NCI-H69 (cell line): Measurements from ENCODE around the gene TLE6.
"Not testable (repeated sequence)": the region's sequence is repeated elsewhere in the genome, so short reads cannot be mapped to it uniquely, and the experiment has no call there.

ENCODE experiments used
- DNase-seq: peaks from one replicate; lab custom pipeline; 2025; lab: John Stamatoyannopoulos, UW

TLE6 gene

GRCh38 chr19:2977001-2977745, at the start of gene TLE6:
Gene TLE6, plus strand, starts transcription at chr19:2977564. Its CDS starts 670 bp downstream, at chr19:2978234.
- peak; percentile 99 for DNase-seq

DNA sequence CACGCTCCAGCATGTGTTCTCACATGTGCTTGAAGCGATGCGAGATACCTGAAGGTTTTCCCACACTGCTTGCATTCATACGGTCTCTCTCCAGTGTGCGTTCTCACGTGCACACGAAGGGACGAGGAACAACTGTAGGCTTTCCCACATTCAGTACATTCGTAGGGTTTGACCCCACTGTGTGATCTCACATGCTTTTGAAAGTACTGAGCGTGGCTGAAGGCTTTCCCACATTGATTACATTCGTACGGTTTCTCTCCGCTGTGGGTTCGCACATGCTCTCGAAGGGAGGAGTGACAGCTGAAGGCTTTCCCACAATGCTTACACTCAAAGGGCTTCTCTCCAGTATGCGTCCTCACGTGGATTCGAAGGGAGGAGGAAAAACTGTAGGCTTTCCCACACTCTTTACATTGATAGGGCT, 43.9 kb upstream of the TLE6 start:
- no peak for DNase-seq

DNA sequence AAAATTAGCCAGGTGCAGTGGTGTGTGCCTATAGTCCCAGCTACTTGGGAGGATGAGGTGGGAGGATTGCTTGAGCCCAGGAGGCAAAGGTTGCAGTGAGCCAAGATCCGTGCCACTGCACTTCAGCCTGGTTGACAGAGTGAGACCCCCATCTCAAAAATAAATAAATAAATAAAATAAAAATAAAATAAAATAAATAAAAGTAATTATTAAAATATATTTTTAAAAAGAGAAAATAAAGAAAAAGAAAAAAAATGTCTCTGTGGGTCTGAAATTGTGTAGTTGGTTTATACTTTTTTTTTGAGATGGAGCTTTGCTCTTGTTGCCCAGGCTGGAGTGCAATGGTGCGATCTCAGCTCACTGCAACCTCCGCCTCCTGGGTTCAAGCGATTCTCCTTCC, 41.5 kb upstream of the TLE6 start:
- DNase-seq = not testable (repeated sequence)

DNA sequence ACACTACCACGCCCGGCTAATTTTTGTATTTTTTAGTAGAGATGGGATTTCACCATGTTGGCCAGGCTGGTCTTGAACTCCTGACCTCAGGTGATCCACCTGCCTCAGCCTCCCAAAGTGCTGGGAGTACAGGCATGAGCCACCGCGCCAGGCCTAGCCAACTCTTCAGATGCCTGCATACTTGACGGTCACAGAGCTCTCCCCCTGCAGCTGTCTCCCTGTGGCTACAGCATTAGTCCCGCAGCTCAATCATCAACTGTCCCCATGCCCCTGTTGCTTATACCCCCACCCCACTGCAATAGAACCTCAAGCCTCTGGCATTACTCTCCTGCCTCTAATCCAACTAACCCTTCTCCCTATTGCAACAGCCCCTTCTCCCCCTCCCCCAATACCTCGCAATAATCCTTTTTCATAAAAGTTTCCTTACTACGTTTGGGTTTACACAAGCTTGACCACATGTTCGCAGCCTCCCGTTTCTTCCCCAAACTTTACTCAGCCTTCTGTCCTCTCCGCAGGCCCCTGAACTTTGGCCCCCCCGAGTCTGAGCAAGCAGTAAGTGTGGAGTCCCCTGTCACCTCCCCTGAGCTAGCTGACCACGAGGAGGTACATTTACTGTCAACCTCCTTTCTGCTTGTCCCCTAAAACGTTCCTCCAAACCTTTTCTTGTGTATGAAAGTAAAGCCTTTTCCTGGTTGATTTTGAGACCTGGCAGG, 34.3 kb upstream of the TLE6 start:
- DNase-seq = no peak

DNA sequence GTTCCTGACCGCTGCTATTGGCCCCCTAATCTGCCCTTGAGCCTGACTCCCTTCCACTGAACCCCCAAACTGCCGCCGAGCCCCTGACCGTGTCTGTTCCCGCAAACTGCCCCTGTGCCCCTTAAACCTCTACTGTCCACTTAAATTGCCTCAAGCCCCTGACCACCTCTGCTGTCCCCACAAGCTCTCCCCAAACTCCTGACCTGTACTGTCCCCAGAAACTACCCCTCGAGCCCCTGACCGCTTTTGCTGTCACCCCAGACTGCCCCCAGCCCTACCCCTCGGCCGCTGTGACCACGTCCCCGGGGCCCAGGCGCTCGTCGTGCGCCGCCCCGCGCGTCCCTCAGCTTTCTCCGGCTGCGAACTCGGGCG, 33.0 kb upstream of the TLE6 start:
- DNase-seq = no peak

DNA sequence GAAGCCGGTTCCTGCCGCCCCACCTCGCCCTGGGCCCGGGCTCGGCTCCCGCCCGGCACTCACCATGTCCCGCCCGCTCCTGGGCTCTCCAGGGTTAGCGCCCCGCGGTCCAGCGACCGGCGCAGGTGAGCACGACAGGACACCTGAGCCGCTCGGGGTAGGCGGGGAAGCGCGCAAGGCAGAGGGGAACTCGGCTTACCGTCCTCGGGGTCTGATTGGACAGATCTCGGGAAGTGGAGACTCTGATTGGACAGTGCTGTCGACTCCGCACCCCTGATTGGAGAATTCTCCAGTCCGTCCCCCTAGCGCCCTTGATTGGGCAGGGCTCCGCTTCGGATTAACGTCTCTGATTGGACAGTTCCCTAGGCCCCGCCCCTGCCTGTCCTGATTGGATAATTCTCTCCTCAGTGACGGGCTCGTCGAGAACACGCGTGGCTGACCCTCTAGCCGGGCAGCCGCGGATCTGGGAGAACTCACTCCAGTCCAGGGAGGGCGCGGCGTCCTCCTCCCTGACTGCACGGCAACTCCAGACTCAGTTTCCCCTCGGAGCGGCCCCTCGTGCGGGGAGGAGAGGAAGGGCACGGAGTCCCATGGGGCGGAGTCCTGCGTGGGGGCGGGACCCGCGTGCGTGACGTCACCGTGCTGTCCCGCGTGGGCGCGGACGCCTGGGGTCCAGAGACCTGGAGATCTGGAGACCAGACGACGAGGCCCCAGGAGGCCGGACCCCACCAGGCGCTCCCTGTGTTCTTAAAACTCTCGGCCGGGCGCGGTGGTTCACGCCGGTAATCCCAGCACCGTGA, 32.4 kb upstream of the TLE6 start, which contains the start of gene ZNF77:
TSS of gene ZNF77 (minus strand) at position 197 of the 800 bp plus-strand sequence. CDS start at position 66, 131 bp downstream.
- peak; percentile 100 for DNase-seq

- no peak for DNase-seq
Measured at GRCh38 chr19:2945575-2946184, 31.7 kb upstream of the TLE6 start.

GRCh38 chr19:2949939-2950285, 27.5 kb upstream of the TLE6 start:
- peak; percentile 51 for DNase-seq

DNA sequence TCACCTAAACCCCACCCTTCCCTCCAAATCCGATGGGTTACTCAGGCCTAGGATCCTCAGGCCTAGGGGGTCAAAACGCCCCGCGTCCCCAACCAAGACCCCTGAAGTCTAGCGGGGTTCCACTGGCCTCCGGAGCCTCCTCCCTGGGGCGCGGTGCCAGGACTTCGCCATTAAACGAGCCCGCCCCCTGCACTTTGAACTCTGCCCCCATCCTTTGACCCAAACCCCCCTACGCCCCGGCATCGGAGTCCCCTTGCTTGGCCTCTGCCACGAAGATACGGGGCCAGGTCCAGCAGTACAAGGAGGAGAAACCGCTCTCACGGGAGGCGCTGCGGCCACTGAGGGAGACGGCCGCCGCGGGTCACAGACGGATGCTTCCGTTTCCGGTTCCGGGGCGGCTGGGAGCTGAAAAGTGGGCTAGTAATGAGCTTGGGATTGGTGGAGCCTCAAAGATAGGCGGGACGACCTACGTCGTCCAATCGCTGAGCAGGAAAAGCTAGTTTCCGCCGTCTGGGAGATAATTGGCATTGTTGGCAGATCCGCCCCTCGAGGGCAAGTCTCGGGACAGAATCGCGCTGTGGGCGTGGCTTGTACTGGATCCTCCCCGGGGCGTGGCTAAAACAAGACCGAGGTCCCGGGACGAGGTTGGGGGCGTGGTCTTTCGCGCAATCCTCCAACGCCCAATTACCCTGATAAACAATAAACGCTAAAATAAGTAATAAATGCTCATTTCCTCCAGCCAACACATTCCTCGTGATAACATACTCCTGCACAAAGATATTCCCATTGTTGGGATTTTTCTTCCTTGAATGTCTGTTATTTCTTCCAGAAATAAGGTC, 26.9 kb upstream of the TLE6 start:
- peak; percentile 100 for DNase-seq

- no peak for DNase-seq
Measured at GRCh38 chr19:2952953-2953481, 24.3 kb upstream of the TLE6 start.

DNA sequence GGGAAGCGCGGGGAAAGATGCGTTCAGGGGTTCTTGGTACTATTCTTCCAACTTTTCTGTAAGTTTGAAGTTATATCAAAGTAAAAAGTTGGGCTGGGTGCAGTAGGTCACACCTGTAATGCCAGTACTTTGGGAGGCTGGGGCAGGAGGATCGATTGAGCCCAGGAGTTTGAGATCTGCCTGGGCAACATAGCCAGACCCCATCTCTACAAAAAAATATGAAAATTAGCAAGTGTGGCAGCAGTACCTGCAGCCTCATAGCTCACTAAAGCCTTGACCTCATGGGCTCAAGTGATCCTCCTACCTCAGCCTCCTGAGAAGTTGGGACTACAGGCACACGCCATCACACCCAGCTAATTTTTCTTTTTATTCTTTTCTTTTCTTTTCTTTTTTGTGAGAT, 20.2 kb upstream of the TLE6 start:
- DNase-seq = no peak

DNA sequence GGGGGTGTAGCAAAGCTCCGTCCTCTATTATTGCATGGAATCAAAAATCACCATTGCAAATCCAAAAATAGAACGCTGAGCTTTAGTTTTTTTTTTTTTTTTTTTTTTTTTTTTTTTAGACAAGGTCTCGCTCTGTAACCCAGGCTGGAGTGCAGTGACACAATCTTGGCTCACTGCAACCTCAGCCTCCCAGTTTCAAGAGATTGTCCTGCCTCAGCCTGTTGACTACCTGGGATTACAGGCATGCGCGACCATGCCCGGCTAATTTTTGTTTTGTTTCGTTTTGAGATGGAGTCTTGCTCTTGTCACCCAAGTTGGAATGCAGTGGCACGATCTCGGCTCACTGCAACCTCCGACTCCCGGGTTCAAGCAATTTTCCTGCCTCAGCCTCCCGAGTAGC, 17.2 kb upstream of the TLE6 start:
- no peak for DNase-seq

DNA sequence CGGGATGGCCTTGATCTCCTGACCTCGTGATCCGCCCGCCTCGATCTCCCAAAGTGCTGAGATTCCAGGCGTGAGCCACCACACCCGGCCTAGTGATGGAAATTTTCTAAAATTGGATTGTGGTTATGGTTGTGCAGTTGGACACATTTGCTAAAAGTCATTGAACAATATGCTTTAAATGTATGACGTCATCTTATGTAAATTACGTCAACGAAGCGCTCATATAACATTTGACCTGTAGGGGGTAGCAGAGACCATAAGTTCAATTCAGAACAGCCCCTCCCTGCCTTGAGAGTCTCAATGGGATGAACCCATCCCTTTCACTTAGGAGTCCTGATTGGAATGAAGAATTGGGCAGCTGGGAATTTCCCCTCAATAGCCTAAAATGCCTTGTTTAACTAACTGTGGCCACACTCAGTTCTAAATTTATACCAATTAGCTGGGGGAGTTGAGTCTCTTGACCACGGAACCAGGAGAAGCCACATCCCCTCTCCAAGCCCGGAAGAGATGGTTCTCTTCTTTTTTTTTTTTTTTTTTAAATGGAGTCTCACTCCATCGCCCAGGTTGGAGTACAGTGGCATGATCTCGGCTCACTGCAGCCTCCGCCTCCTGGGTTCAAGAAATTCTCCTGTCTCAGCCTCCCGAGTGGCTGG, 15.2 kb upstream of the TLE6 start:
- peak; percentile 89 for DNase-seq

GRCh38 chr19:2963122-2963521, 14.2 kb upstream of the TLE6 start:
- DNase-seq = no peak

GRCh38 chr19:2963631-2964030, 13.7 kb upstream of the TLE6 start:
- not testable (repeated sequence) for DNase-seq

DNA sequence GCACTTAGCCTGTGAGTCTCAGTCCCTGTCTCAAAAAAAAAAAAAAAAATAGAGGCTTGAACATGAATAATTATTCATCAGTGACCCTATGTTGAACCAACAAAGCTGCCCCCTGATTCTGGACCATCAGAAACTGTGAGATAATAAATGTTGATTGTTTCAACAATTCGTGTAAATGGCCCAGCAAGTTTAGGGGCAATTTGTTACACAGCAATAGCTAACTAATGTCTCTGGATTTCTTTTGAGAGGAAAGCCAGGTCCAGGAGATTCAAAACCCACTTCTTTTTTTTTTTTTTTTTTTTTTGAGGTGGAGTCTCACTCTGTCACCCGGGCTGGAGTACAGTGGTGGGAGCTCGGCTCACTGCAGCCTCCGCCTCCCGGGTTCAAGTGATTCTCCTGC, 12.5 kb upstream of the TLE6 start:
- no peak for DNase-seq

- no peak for DNase-seq
Measured at GRCh38 chr19:2967972-2968371, 9.4 kb upstream of the TLE6 start.

DNA sequence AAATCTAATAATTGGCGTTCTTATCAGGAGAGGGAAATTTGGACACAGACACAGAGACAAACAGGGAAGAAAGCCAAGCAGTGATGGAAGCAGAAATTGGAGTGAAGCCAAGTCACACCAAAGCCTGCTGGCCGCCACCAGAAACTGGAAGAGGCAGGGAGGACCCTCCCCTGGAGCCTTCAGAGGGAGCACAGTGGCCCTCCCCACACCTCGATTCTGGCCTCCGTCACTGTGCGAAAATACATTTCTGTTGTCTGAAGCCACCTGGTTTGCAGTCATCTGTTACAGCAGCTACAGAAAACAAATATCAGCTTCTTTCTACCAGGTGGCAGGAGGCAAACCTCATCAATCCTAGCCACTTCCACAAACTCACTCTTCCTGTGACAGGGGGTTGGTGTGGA, 8.3 kb upstream of the TLE6 start:
- peak; percentile 98 for DNase-seq

DNA sequence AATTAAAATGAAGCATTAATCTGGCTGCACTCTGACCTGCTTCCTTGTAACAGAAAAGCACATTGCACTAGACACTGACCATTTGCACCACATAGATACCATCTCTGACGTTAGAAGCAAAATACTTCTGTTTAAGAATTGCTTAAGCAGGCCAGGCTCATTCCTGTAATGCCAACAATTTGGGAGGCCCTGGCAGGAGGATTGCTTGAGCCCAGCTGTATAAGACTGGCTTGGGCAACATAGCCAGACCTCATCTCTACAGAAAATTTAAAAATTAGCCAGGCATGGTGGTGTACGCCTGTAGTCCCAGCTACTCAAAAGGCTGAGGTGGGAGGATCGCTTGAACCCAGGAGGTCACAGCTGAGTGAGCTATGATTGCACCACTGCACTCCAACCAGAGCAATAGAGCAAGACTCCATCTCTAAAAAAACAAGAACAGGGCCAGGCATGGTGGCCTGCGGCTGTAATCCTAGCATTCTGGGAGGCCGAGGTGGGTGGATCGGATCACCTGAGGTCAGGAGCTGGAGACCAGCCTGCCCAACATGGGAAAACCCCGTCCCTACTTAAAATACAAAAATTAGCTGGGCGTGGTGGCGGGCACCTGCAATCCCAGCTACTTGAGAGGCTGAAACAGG, 7.0 kb upstream of the TLE6 start:
- DNase-seq = peak; percentile 41

DNA sequence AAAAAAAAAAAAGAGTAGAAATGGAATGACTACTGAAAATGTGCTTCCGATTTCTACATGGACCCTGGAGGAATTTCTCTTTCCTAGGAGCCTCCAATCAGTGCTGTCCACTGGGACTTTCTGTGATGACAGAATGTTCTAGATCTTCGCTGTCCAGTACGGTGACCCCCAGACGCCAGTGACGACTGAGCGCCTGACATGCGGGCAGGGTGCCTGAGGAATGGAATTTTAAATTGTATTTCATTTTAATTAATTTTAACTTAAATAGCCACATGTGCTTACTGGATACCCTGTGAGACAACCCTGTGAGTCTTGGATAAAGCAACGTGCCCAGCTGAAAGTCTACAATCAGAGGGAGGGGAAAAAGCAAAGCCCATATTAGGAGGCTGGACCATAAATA, 4.1 kb upstream of the TLE6 start:
- peak; percentile 27 for DNase-seq
